ENCODE data around the gene NUDT1. TPM values are rescaled to one million over a fixed set of nuclear protein-coding genes. Genes with fewer than 3 reads are reported as not detected.

Gene NUDT1
- total and polyA plus RNA-seq, 12 donors, result 2.5 to 17.3 (median 8.7) TPM

GRCh38 chr7:2243458-2243857 is 1.4 kb downstream of the NUDT1 start:
- H3K4me1 ChIP-seq (replicated peaks in 1 of 2), result peaks cover 4 to 16% of the 10 kb centered on the region in 2 donors
- H3K27ac ChIP-seq, result no peak overlapping the region
- no peaks in the 10 kb centered on the region for H3K27me3 ChIP-seq
- no peak for DNase-seq
- peaks cover 0 to 3% of the 10 kb centered on the region in 2 donors for H3K36me3 ChIP-seq (replicated peaks in 1 of 2)
- no peak overlapping the region for H3K4me3 ChIP-seq
- H3K9me3 ChIP-seq (replicated peaks in 1 of 3), result no peaks in the 10 kb centered on the region
- intact Hi-C loops (cut with DNase I), result loop anchor here (10.0 kb wide), 2 partner anchors 101 to 111 kb away; partner anchors contain the start of gene EIF3B (in 1 of the 2)
- TF ChIP-seq CTCF (IDR thresholded peaks at IDR 0.05) (no peak), POLR2A (IDR thresholded peaks at IDR 0.05) (no peak)
- WGBS, 4 donors, result 74 to 87% (median 87%) methylated on average over 7 to 12 of the region's 12 CpGs

DNA sequence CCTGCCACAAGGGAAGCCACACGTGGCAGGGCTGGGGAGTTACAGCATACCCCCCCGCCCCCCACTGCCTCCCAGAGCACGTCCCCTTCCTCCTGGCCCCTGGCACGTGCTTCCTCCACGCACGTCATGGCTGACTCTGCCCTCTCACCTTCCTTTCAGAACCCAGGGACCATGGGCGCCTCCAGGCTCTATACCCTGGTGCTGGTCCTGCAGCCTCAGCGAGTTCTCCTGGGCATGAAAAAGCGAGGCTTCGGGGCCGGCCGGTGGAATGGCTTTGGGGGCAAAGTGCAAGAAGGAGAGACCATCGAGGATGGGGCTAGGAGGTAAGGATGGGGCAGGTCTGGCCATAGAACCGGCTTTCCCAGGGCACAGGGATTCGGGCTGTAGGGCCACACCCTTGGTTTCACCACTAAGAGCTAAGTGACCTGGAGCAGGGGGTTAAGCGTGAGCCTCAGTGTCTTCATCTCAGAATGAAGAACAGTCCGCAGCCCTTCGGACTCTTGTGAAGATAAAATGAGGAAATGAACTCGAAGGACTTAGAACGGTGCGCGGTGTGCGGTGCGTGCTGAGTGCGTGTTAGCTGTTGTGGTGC is 2.5 kb downstream of the NUDT1 start:
- Histone ChIP-seq H3K4me3 (no peak overlapping the region), H3K27ac (no peak overlapping the region), H3K9me3 (replicated peaks in 1 of 3) (no peaks in the 10 kb centered on the region), H3K36me3 (replicated peaks in 1 of 2) (no peaks in the 10 kb centered on the region), H3K27me3 (no peaks in the 10 kb centered on the region), H3K4me1 (replicated peaks in 1 of 2) (peaks cover 4 to 24% of the 10 kb centered on the region in 2 donors)
- no peak for DNase-seq
- intact Hi-C loops (cut with DNase I), result loop anchor here (10.0 kb wide), 2 partner anchors 100 to 110 kb away; partner anchors contain the start of gene EIF3B (in 1 of the 2)
- WGBS, 4 donors, result 69 to 77% (median 74%) methylated on average over 21 to 25 of the region's 25 CpGs
- TF ChIP-seq POLR2A (IDR thresholded peaks at IDR 0.05) (no peak), CTCF (IDR thresholded peaks at IDR 0.05) (no peak)

DNA sequence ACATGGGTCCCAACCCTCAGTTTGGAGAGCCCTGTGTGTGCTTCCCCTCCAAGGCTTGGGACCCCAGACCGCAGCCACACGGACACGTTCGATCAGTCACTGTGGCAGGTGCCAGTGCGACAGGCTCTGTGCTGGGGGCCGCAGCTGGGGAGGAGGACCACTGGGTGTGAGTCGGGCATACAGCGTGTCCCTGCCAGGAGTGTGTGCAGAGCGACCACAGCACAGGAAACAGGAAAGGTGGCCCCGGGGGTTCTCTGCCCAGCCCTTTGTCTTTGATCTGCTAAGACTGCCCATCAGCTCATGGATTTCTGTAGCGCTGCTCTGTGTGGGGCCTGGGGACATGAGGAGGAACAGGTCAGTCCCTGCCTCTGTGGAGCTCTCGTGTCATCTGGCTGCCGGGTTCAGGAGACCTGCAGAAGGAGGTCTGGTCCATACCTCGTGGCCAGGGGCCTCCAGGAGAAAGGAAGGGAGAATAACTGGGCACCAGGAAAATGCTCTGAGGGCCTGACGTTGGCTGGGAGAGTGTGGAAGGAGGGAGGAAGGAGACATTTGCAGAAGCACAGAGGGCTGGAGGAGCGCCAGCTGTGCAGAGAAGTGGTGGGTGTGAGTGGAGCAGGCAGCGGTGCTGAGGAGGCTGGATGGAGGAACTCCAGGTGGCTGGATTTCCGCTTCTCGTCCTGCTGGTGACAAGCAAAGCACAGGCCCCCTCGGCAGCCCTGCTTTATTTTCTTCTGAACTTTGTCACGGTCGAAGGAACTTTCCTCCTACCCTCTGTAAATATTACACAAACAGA is 4.1 kb downstream of the NUDT1 start:
- H3K27me3 ChIP-seq, result no peaks in the 10 kb centered on the region
- TF ChIP-seq POLR2A (IDR thresholded peaks at IDR 0.05) (no peak), CTCF (IDR thresholded peaks at IDR 0.05) (no peak)
- DNase-seq, result peak in 1 of 7 donors; percentile 31
- H3K4me1 ChIP-seq (replicated peaks in 1 of 2), result peaks cover 4 to 20% of the 10 kb centered on the region in 2 donors
- H3K4me3 ChIP-seq, result no peak overlapping the region
- WGBS, 4 donors, result 62 to 76% (median 72%) methylated on average over 14 to 22 of the region's 22 CpGs
- H3K27ac ChIP-seq, result no peak overlapping the region
- H3K9me3 ChIP-seq (replicated peaks in 1 of 3), result no peaks in the 10 kb centered on the region
- intact Hi-C loops (cut with DNase I), result loop anchor here (10.0 kb wide), 2 partner anchors 99 to 109 kb away; partner anchors contain the start of gene EIF3B (in 1 of the 2)
- no peaks in the 10 kb centered on the region for H3K36me3 ChIP-seq (replicated peaks in 1 of 2)
